ENCODE data around the gene NOS3. TPM values are rescaled to one million over a fixed set of nuclear protein-coding genes. Genes with fewer than 3 reads are reported as not detected.

NOS3 gene
- total and polyA plus RNA-seq, 2 experiments from 2014 or later: 0.32 to 0.83 TPM

DNA sequence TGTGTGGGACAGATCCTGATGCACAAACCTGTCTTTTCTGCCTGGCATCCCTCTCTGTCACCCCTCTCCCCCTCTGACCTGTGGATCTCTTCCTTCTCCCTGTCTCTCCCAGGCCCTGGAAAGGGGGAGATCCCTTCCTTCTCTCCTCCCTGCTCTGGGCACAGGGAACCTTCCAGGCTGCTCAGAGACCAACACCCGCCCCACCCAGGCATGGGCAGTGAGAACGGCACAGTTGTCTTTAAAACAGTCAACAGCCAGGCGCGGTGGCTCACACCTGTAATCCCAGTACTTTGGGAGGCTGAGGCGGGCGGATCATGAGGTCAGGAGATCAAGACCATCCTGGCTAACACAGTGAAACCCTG is 47.4 kb upstream of the NOS3 start:
- WGBS, 2 experiments (ENCODE audit: low coverage in 1 of 2, low lambda C conversion rate in 2 of 2, missing lambda C conversion rate in 2 of 2): 58 to 59% methylated on average over 6 of the region's 6 CpGs
- Histone ChIP-seq H3K9ac (no peak overlapping the region), H3K79me2 (ENCODE audit: insufficient read depth) (no peaks in the 10 kb centered on the region), H2AFZ (no peak overlapping the region), H3K9me3 (ENCODE audit: low read depth) (no peaks in the 10 kb centered on the region), H3K4me1 (ENCODE audit: insufficient read depth) (no peaks in the 10 kb centered on the region), H3K4me2 (ENCODE audit: unreplicated experiment) (no peak overlapping the region), H3K27me3 (replicated peaks; ENCODE audit: insufficient read depth) (peaks cover 13% of the 10 kb centered on the region), H3K9me2 (ENCODE audit: insufficient read depth) (no peaks in the 10 kb centered on the region), H3K4me3 (no peak overlapping the region), H3K27ac (no peak overlapping the region), H4K20me1 (ENCODE audit: insufficient read depth) (no peaks in the 10 kb centered on the region), H3K36me3 (ENCODE audit: low read depth) (no peaks in the 10 kb centered on the region), H3F3A (ENCODE audit: insufficient read depth) (no peaks in the 10 kb centered on the region)
- in situ Hi-C loops (cut with MboI): no loop called here
- TF ChIP-seq EZH2 (IDR thresholded peaks at IDR 0.05; ENCODE audit: insufficient read depth, poor library complexity, severe bottlenecking): no peak
- TF ChIP-seq EZH2phosphoT487 (IDR thresholded peaks at IDR 0.05; ENCODE audit: insufficient read depth, low read depth): no peak
- DNase-seq: no peak

DNA sequence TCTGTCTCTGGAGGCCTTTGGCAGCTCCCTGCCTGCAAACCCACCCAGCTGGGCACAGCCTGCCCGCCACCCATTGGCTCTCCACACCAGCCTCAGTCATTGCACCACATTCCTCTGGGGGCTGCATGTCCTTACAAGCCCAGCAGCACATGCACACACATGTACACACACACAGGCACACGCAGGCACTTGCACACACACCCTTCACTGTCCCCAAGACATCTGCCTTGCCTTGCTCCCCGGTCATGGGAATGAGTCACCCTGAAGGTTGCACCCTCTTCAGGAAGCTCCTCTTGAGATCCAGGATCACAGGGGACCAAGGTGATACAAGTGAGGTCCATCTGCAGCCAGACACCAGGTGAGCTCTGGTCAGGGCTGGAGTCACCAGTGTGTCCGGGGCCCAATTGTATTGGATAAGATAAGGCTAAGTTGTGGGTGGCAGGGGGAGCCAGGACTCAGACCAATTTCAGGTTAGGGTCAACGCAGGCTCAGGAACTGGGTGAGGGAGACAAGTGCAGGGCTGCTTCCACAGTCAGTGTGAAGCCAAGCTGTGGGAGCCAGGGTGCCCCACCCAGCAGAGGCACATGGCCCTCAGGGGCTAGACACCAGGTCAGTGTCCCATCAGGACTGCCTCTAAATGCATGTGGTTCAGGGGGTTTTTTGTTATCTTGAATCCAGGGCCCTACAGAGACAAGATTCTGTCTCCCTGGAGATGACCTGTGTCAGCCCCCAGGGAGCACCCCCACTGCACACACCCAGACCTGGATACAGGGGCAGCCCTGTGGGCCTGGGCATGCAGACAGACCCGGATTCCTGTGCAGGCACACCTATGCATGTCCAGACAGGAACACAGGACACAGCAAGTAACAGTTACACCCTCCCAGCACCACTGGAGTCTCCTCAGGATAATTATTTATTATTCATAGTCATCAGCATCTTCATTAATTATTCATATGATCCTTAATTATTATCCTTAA is 46.5 kb upstream of the NOS3 start:
- Histone ChIP-seq H4K20me1 (ENCODE audit: insufficient read depth) (no peaks in the 10 kb centered on the region), H3K27ac (no peak overlapping the region), H3K79me2 (ENCODE audit: insufficient read depth) (no peaks in the 10 kb centered on the region), H3F3A (ENCODE audit: insufficient read depth) (no peaks in the 10 kb centered on the region), H3K9me3 (ENCODE audit: low read depth) (no peaks in the 10 kb centered on the region), H3K9ac (no peak overlapping the region), H3K4me3 (no peak overlapping the region), H3K4me2 (ENCODE audit: unreplicated experiment) (no peak overlapping the region), H2AFZ (no peak overlapping the region), H3K36me3 (ENCODE audit: low read depth) (no peaks in the 10 kb centered on the region), H3K9me2 (ENCODE audit: insufficient read depth) (no peaks in the 10 kb centered on the region), H3K27me3 (replicated peaks; ENCODE audit: insufficient read depth) (peaks cover 13% of the 10 kb centered on the region), H3K4me1 (ENCODE audit: insufficient read depth) (no peaks in the 10 kb centered on the region)
- TF ChIP-seq EZH2 (IDR thresholded peaks at IDR 0.05; ENCODE audit: insufficient read depth, poor library complexity, severe bottlenecking) (no peak), EZH2phosphoT487 (IDR thresholded peaks at IDR 0.05; ENCODE audit: insufficient read depth, low read depth) (no peak)
- WGBS, 2 experiments (ENCODE audit: low coverage in 1 of 2, low lambda C conversion rate in 2 of 2, missing lambda C conversion rate in 2 of 2): 60 to 64% methylated on average over 6 of the region's 6 CpGs
- in situ Hi-C loops (cut with MboI): no loop called here
- DNase-seq: no peak

DNA sequence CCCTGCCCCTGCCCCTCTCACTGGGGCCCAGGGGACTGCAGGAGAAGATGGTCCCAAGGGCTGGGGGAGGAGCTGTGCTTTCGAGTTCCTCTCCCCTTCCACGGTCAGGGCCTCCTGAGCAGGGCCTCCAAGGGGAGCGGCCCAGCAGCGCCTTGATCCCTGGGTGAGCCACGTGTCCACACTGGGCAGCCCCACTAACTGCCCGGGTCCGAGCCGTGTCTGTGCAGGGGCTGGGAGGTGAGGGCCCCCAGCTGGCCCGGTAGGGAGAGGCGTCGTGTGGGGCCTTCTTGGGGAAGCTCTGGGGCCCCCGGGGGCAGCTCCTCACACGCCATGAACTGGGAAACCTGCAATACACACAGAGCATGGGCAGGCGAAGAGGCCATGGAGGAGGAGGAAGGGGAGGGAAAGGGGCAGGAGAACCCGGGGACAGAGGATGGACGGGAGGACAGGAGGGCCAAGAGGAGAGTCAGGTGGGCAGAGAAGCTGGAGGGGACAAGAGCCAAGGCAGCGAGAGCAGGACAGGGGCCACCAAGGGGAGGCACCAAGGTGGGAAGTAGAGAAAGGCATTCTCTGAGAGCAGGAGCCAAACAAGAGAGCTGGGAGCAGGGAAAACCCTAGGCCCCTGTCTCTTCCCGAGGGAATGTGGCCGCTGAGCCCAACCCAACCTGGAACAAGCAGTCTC is 45.5 kb upstream of the NOS3 start:
- 52 to 53% methylated on average over 18 to 19 of the region's 19 CpGs for WGBS, 2 experiments (ENCODE audit: low coverage in 1 of 2, low lambda C conversion rate in 2 of 2, missing lambda C conversion rate in 2 of 2)
- Histone ChIP-seq H3K4me3 (no peak overlapping the region), H2AFZ (no peak overlapping the region), H3K27ac (no peak overlapping the region), H3K4me1 (ENCODE audit: insufficient read depth) (no peaks in the 10 kb centered on the region), H3K9me3 (ENCODE audit: low read depth) (no peaks in the 10 kb centered on the region), H3K9ac (no peak overlapping the region), H3K4me2 (ENCODE audit: unreplicated experiment) (no peak overlapping the region), H3F3A (ENCODE audit: insufficient read depth) (no peaks in the 10 kb centered on the region), H4K20me1 (ENCODE audit: insufficient read depth) (no peaks in the 10 kb centered on the region), H3K79me2 (ENCODE audit: insufficient read depth) (no peaks in the 10 kb centered on the region), H3K36me3 (ENCODE audit: low read depth) (no peaks in the 10 kb centered on the region), H3K27me3 (replicated peaks; ENCODE audit: insufficient read depth) (peaks cover 11% of the 10 kb centered on the region), H3K9me2 (ENCODE audit: insufficient read depth) (no peaks in the 10 kb centered on the region)
- TF ChIP-seq EZH2 (IDR thresholded peaks at IDR 0.05; ENCODE audit: insufficient read depth, poor library complexity, severe bottlenecking) (no peak), EZH2phosphoT487 (IDR thresholded peaks at IDR 0.05; ENCODE audit: insufficient read depth, low read depth) (no peak)
- no peak for DNase-seq
- in situ Hi-C loops (cut with MboI): no loop called here

DNA sequence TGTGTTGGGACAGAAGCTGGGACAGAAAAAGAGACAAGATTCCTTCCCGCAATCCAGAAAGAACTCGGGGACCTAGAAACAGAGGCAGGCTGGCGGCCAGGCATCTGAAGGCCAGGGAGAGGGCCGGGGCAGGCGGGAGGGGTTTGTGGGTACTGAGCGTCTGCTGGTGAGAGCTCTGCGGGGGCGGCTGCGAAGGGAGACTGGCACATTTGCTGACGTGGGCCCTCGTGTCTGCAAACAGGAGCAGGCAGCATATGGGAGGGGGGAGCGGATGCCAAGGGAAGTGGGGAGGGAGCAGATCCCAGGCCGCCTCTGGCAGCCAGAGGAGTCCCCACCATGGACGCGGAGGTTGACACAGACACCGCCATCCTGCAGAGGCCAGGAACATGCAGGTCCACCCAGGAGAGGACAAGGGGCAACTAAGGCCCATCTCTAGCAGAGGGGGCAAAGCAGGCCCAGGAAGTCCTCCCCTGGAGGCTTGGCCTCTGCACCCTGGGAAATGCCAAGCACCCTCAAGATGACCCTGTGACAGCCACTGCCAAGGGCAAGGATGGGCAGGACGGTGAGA is 44.9 kb upstream of the NOS3 start:
- Histone ChIP-seq H3K4me3 (no peak overlapping the region), H3K27ac (no peak overlapping the region), H3K79me2 (ENCODE audit: insufficient read depth) (no peaks in the 10 kb centered on the region), H4K20me1 (ENCODE audit: insufficient read depth) (no peaks in the 10 kb centered on the region), H3F3A (ENCODE audit: insufficient read depth) (no peaks in the 10 kb centered on the region), H3K36me3 (ENCODE audit: low read depth) (no peaks in the 10 kb centered on the region), H3K27me3 (replicated peaks; ENCODE audit: insufficient read depth) (peaks cover 6% of the 10 kb centered on the region; the same call in 1 of the 2 replicates), H2AFZ (no peak overlapping the region), H3K4me1 (ENCODE audit: insufficient read depth) (no peaks in the 10 kb centered on the region), H3K9ac (no peak overlapping the region), H3K9me2 (ENCODE audit: insufficient read depth) (no peaks in the 10 kb centered on the region), H3K9me3 (ENCODE audit: low read depth) (no peaks in the 10 kb centered on the region), H3K4me2 (ENCODE audit: unreplicated experiment) (no peak overlapping the region)
- in situ Hi-C loops (cut with MboI): no loop called here
- 51 to 54% methylated on average over 15 to 17 of the region's 17 CpGs for WGBS, 2 experiments (ENCODE audit: low coverage in 1 of 2, low lambda C conversion rate in 2 of 2, missing lambda C conversion rate in 2 of 2)
- no peak for TF ChIP-seq EZH2 (IDR thresholded peaks at IDR 0.05; ENCODE audit: insufficient read depth, poor library complexity, severe bottlenecking)
- TF ChIP-seq EZH2phosphoT487 (IDR thresholded peaks at IDR 0.05; ENCODE audit: insufficient read depth, low read depth): no peak
- no peak for DNase-seq

Data from GM23248 (cell line).